Stimulated activated CD4-positive, alpha-beta T cell treated with anti-CD3 and anti-CD28 coated beads, Interleukin-4, amount 100 ng/mL, for 1 hour (primary cell): ENCODE data around the gene ADIPOR2.
A peak's percentile ranks its signal among the peaks of the same experiment; 100 is the strongest.
"Not testable (repeated sequence)": the region's sequence is repeated elsewhere in the genome, so short reads cannot be mapped to it uniquely, and the experiment has no call there.

ENCODE experiments used
- DNase-seq: peaks from one replicate; pipeline ENCODE4 v3.0.0-alpha.2; 2020

ADIPOR2 gene

DNA sequence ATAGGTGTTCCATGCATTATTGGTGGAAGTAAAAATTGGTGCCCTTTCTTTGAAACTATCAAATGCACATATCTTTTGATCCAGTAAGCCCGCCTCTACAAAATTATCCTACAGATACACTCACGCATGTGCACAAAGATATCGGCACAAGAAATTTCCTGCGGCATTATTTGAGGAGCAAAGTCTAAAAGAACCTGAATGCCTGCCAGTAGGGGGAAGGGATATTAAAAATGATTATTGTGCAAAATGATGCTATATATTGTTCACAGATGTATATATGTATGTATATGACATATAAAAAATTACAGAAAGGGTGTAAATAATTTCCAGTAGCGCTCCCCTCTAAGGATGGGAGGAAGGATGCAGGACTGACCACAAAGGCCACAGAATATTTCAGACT, 24.7 kb upstream of the ADIPOR2 start:
- DNase-seq = no peak

DNA sequence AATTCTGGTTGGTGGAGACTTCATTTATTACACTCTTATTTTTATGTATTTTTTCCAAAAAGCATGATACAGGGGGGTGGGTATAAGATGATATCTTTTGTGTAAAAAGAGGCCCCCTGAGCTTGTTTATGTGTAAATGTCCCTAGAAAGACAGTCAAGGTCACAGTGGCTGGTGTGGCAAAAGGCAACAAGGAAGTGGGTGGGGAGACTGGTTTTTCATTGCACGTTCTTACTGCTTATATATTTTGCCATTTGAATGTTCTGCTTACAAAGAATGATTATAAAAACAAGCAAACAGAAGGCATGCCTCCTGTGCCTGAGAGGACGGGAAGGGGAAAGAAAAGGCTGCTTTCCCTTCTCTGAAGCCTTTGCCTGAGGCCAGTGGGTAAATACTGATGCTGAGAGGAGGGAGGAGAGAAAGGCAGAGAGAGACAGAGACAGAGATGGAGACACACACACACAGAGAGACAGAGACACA, 24.1 kb upstream of the ADIPOR2 start:
- no peak for DNase-seq

DNA sequence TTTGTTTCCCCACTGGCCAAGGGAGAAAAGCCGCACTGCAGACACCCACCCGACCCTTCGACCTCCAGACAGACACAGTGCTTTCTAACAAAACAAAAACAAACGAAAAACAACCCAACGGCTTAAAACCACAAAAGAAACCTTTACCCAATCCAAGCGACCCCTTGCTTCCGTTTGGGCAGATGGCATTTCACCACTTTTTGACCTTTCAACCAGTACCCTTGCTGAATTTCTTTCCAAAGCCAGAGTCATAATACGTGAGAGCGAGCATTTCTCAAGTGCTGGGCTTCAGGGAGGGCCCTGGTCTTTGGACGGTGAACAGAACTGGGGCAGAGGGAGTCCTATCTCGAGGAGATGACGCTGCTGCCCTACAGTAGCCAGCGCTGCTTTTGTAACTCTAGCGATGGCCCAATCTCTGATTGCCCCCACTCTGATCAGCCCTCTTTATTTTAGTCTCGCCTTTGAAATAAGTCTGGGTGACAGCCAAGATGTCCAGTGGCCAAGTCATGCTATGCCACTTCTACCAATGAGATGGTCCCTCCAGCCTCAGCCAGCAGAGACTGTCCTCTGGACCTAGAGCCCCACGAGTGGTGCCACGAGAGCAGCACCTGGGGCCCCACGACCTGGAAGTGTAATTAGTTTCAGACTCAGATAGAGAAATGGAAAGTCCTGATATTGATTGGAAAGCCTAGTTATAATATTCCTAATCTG, 21.9 kb upstream of the ADIPOR2 start:
- no peak for DNase-seq

DNA sequence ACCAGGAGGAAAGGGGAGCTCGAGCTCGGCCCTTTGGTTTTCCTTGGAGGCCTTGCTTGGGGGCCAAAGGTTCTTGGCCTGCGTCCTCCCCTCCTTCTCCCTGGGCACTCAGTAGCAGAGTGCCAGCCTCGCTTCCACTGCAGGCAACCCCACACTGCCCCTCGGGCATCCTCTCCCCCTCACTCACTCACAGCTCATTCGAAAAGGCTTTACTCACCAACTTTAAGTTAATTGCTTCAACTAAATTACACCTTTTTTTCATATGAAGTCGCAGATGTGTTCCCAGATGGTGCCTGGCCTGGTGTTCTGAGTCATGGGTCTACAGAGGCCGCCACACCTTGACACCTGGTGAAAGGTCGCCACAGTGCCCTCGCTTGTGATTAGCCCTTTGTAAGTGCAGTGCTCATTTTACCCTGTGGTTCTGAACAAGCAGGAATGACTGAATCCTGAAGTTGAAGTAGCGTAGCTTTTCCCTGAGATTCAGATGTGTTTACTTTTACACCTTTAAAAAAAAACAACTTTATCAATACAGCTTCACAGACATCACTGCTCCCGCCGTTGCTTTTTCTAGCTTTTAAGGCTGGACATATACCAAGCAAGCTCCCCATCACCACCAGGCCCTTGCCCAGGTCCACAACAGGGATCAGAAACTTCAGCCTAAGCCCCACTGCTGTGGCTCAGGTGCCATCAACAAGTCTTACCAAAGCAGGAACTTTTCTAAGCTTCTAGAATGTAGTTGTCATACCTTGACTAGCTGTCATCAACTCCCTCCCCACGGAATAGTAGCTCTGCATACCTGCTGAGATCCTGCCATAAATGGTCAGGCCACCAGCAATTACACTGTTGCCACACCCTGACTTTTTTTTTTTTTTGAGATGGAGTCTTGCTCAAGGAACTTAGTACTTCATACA, 20.3 kb upstream of the ADIPOR2 start:
- no peak for DNase-seq

DNA sequence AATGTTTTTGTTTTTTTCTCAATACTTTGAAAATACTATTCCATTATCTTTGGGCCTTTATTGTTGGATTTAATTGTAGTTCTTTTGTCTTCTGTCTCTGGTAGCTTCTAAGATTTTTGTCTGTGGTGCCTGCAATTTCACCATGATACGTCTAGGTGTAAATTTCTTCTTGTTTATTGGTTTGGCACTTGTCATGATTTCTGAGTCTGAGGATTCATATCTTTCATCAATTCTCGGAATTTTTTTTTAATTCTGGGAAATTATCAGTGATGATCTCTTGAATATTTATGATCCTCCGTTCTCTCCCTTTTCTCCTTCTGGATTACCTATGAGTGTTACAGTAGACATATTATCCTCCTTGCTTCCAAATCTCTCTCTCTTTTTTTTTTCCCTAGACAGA, 14.8 kb upstream of the ADIPOR2 start:
- no peak for DNase-seq

DNA sequence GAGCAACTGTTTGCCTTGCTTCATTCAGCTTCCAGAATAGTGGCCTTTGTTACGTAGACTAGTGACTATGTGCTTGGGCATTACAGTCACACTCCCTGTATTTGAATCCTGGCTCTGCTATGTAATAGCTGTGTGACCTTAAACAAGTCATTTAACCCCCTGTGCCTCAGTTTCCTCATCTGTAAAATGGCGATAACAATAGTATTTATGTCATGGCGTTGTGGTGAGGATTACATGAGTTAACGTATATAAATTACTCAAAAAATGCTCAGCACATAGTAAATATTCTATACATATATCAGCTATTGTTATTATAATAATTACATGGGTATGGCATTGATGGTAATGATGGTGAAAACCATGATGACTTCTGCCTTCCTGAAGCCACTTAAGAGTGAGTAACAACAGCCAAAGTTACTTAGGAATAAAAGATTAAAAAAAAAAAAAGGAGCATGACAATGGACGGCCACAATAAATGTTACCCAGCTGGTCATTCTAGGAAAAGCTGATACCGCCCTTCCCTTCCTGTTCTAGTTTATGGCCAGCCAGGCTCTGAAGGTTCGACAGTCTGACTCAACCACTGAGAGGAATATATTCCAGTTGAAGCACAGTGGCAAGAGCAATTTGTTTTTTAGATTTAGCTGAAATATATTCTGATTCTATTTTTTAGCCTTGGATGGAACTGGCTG, 9.9 kb upstream of the ADIPOR2 start:
- no peak for DNase-seq

DNA sequence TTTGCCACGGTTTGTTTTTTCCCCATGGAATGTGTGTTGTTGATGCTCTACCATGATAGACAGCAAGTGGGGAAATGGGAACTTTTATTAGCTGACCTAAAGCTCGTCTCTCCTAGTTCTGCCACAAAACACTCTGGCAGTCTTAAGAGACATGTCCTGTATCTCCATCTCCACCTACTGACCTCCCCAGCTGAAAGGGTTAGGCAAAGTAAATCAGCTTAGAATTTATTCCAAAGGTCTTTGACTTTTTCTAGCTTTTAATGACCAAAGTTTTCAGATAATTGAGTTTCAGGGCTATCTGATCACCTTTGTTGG, 9.4 kb upstream of the ADIPOR2 start:
- no peak for DNase-seq

DNA sequence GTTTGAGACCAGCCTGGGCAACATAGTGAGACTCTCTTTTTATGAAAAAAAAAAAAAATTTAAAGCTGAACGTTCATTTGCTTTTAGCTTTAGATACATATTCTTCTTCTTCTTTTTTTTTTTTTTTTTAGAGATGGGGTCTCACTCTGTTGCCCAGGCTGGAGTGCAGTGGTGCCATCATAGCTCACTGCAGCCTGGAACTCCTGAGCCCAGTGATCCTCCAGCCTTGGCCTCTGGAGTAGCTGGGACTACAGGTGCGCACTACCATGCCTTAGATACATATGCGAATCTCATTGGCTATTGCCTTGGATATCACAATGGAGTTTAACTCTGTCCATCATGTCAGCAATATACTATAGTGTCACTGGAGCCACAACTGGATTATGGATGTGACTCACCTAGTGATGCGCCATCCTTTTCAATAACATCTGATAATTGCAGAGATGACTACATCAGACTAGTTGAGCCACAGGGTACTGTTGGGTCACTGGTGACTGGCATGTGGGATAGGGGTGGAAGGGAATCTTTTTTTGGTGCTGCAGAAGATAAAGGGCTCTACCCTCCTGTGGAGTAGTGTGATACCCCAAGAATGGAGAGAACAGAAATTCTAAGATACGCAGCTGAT, 2.7 kb upstream of the ADIPOR2 start:
- no peak for DNase-seq

DNA sequence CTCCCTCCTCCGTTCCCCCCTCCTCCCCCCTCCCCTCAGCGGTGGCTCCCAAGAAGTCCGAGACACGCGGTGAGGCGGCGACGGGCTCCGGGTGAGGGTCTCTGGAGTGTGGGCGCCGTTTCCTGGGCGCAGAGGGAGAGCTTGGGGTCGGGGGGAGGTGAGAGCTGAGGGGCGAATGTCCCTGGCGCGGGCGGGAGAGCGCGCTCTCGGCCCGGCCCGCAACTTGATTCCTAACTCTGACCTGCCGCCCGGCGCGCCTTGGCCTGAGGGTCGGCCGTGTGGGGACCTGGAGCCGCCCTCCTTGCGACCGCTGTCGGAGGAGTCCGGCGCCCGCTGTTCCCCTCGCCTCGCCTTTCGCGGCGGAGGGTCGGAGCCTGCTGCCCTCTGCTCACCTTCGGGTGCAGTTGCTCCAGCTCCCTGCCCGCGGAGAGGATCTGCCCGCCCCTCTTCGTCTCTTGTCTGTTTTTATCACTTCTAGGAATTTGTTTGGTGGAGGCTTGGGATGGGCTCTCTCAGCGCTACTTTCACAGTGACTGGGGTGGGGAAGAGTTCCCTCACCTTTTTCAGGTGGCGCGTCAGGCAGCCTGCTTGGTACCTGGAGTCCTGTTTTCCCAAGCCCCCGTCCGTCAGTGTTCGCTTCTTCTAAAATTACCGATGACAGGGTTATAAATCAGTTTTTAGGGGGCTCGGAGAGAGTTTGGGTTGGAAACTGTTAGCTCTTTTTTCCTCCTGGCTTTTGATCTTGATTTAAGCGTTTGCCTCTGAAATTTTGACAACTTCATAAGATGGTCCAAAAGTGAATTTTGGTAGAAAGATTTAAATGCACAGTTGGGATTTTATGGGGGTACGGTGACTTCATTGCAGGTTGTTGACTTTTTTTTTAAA, 495 bp downstream of the ADIPOR2 start:
- DNase-seq = peak; percentile 22

DNA sequence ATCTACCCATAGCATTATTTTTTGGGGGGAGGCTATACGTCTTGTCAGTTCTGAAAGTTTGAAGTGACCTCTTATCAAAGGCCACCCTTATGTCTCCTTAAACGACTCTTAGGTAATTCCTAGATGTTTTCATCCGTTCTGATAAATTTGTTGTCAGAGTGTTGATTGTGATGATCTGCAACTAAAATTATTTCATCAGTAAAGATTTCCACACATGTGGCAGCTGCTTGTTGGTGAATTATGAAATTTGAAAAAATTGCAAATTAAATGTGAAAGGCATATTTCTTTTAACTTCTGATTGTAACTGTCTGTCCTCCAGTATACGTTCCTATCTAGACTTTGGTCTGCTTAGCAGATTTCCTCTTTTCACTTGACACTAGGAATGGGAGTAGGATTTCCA, 1.4 kb downstream of the ADIPOR2 start:
- DNase-seq = no peak

DNA sequence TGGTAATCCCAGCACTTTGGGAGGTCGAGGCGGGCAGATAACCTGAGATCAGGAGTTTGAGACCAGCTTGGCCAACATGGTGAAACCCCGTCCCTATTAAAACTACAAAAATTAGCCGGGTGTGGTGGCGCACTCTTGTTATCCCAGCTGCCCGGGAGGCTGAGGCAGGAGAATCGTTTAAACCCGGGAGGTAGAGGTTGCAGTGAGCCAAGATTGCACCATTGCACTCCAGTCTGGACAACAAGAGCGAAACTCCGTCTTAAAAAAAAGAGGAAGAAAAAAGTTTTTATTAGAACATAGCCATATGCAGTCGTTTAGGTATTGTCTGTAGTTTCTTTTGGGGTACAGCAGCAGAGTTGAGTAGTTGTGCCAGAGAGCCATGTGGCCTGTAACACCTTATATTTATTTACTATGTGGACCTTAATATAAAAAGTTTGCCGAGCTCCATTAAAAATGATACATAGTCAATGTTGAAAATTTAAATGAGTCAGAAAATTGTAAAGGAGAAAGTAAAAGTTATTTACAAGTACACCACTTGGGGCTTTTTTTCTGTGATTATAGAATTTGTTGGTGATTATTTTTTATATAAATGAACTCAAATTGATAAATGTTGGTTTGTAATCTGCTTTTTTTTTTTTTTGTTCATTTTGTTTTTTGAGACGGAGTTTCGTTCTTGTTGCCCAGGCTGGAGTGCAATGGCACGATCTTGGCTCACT, 2.2 kb downstream of the ADIPOR2 start:
- no peak for DNase-seq

DNA sequence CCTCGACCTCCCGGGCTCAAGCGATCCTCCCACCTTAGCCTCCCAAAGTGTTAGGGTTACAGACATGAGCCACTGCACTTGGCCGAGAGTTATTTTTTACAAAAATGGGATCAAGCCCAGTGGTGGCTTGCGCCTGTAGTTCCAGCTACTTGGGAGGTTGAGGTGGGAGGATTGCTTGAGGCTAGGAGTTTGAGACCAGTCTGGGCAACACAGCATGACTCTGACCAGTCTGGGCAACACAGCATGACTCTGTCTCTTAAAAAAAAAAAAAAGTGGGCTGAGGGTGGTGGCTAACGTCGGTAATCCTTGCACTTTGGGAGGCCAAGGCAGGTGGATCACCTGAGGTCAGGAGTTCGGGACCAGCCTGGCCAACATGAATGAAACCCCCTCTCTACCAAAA, 4.2 kb downstream of the ADIPOR2 start:
- DNase-seq = not testable (repeated sequence)

DNA sequence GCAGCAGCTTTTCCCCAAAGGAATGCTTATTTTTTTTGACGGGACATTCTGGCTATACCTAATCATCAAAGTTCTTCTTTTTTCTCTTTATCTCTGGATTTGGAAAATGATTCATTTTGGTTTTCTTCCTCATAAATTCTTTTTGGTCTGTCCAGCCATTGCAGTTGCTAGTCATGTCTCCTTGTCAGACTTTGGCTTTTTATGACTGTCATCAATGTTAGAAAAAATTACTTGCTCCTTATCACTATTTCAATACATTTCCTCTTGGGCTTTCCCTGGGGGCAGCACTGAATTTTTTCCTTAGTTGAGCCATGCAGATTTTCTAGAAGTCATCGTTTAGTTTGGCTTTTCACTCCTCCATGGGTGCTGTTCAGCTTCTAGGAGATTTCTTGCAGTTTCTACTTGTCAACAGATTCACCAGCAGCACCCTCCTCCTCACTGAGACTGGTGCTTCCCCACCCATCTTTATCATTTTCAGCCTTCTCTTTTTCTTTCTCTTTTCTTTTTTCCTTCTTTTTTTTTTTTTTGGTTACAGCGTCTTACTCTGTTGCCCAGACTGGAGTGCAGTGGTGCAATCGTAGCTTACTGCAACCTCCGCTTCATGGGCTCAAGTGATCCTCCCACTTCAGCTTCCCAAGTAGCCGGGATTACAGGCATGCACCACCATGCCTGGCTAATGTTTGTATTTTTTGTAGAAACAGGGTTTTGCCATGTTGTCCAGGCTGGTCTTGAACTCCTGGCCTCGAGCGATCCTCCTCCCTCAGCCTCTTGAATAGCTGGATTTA, 5.2 kb downstream of the ADIPOR2 start:
- no peak for DNase-seq

DNA sequence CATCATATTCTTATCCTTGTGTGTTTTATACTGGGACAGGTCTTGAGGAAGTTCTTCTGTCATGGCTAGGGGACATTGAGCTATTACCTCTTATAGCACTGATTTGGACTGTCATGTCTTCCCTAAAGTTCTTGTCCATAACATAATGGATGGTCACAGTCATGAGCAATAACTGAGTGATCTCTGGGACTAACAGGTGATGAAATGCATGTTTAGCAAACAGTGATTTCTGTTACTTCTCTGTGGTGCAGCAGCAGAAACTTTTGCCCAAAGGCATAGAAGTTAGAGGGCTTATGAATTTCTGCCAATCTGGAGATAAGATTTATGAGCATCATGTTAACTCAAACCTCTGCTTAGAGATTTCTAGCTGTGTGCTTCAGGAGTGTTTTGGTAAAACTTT, 5.9 kb downstream of the ADIPOR2 start:
- DNase-seq = no peak

DNA sequence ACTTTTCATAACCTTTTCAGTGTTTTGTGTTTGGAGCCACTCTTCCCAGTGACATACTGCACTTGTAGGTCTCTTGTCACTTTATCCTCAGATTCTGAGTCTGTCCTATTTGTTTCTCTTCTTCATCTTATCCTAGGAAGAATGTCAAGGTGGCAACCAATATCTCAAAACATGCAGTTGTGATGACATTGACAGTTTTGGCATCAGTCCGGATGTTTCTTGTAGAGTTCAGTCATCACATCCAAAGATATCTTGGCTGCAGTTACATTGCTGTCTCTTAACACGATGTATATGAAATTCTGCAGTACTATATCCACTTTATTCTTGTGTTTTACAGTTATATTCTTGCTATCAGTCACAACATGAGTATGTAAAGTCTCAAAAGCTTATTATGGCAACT, 6.4 kb downstream of the ADIPOR2 start:
- no peak for DNase-seq

DNA sequence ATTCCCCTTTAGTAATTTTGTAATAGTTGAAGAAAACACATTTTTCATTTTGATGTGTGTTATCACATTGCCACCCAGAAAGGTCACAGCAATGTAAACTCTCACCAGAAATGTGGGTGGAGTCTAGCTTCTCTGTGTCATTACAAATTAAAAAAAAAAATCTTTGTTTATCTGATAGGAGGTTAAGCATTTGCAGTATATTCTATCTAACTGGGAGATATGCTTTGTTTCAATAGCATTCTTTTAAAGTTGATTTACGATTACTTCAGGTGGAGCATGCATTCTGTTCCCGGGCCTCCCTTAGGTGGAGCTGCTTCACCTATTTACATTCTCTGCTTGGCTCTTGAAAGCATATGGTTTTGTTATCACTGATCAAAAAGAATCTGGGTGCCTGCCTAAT, 7.8 kb downstream of the ADIPOR2 start:
- DNase-seq = no peak

DNA sequence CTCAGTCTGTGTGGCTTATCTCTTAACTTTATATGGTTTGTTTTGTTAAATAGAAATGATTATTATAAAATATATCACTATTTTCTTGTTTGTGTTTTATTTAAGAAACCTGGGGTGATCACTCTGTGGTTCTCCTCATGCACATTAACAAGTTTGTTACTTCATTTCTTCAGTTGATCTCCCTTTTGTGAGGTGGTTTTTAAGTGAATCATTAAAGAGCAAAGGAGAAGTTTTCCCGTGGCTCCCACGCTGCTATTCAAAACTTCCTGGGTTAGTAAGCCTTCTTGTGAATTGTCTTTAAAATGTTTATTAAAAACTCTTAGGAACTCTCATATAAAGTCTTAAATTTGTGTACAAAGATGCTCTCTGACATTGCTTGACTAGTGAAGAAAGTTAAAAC, 11.8 kb downstream of the ADIPOR2 start:
- DNase-seq = no peak

DNA sequence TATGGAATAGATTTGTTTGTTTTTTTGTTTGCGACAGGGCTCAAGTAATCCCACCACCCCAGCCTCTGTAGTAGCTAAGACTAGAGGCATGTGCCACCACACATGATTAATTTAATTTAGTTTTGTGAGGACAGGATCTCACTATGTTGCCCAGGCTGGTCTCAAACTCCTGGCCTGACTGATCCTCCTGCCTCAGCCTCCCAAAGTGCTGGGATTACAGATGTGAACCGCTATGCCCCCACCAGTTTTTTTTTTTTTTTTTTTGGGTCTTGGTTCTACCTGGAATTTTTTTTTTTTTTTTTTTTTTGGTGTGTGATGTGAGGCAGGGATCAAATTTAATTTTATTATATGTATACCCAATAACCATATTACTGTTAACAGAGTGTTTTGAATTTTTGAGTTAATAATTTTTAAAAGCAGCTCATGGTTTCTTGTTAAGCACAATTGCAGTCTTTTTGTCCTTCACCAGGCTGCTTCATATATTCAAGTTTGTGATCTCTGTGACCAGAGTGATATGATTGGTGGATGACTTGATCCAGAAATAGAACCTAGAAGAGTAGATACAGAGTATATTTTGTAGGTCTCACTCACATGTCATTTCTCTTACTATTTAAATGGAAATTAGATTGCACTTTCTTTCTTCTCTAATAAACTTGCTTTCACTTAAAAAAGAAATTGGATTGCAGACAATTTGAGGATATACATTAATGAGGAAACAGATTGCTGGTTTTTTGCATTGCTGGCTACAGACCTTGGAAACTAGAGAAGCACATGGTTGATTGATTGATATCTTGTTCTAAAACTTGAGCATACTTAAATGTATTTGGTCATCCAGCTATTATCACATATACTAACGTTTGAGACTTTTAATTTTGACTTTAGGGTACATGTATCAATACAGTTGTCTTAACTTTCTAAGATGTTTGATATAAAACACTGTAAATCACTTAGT, 13.2 kb downstream of the ADIPOR2 start:
- no peak for DNase-seq
